GM10248 (cell line): ENCODE results near the gene PIPOX.

Experiments
- CTCF ChIA-PET: fragments of 300-600 bp; sonication (Branson Sonifier 250); formaldehyde crosslinking; extraction: SDS; loops from one replicate; lab custom pipeline; 2021; ENCODE audit warnings: antibody characterized with exemption; lab: Yijun Ruan, JAX
- POLR2A ChIA-PET: fragments of 350-650 bp; sonication (Branson Sonifier 250); formaldehyde crosslinking; extraction: SDS; loops from one replicate; lab custom pipeline; 2020; ENCODE audit warnings: antibody characterized with exemption; lab: Yijun Ruan, JAX
- DNase-seq: peaks from one replicate; pipeline ENCODE4 v3.0.0; 2012; ENCODE audit errors: extremely low spot score
- CTCF ChIP-seq: IDR thresholded peaks from 2 replicates; pipeline ENCODE4 v1.5.1; 2012; ENCODE audit warnings: mild to moderate bottlenecking, low read depth; ENCODE audit errors: extremely low read depth, missing control alignments, control extremely low read depth

Gene PIPOX

GRCh38 chr17:29042679-29043538 lies at the start of gene PIPOX:
Gene PIPOX (plus strand): TSS chr17:29043141. CDS start chr17:29043226, 85 bp downstream.
- CTCF ChIA-PET, result interaction anchor here (1.5 to 1.8 kb wide), 2 partner anchors 32 to 69 kb away, joined by 3 to 4 read pairs; no protein-coding TSS in a partner anchor
- DNase-seq, result peak; percentile 39
- POLR2A ChIA-PET, result no interaction called here
- no peak for TF ChIP-seq CTCF

GRCh38 chr17:28993645-28994426 lies 49.1 kb upstream of the PIPOX start:
- TF ChIP-seq CTCF, result no peak
- ChIA-PET CTCF (interaction anchor here (4.4 kb wide), 1 partner anchor 29 kb away, joined by 18 read pairs; no protein-coding TSS in a partner anchor), POLR2A (no interaction called here)
- no peak for DNase-seq

- no peak for DNase-seq
- CTCF ChIA-PET, result interaction anchor here (0.8 to 4.4 kb wide), 2 partner anchors 31 to 44 kb away, joined by 3 to 18 read pairs; no protein-coding TSS in a partner anchor
- POLR2A ChIA-PET, result no interaction called here
- TF ChIP-seq CTCF, result no peak
Observed at GRCh38 chr17:28996554-28997096, 46.3 kb upstream of the PIPOX start.

GRCh38 chr17:28997806-28998205 lies 45.1 kb upstream of the PIPOX start:
- ChIA-PET CTCF (no interaction called here), POLR2A (interaction anchor here (0.5 kb wide), 1 partner anchor 42 kb away, joined by 3 read pairs; no protein-coding TSS in a partner anchor)
- TF ChIP-seq CTCF, result no peak
- no peak for DNase-seq

- ChIA-PET POLR2A (no interaction called here), CTCF (no interaction called here)
- no peak for DNase-seq
- no peak for TF ChIP-seq CTCF
Observed at GRCh38 chr17:28999206-28999605, 43.7 kb upstream of the PIPOX start.

- ChIA-PET CTCF (interaction anchor here (1.2 to 2.5 kb wide), 6 partner anchors 18 to 179 kb away, joined by 3 to 8 read pairs (median 4); partner anchors contain the start of gene MYO18A), POLR2A (no interaction called here)
- no peak for DNase-seq
- no peak for TF ChIP-seq CTCF
Observed at GRCh38 chr17:29000973-29001372, 42.0 kb upstream of the PIPOX start.
